Psoas muscle (tissue), 8 donors: Measurements from ENCODE around the gene B3GNT3. TPM values are rescaled to one million over a fixed set of nuclear protein-coding genes. Genes with fewer than 3 reads are reported as not detected.

ENCODE experiments used
- ATAC-seq, 4 donors: fragments of 200-7000 bp; cut with Tn5 transposase; one replicate each; pipeline ENCODE4 v1.9.1; 2020; ENCODE audit warnings: moderate library complexity in 3 of 4, mild to moderate bottlenecking in 2 of 4
- DNase-seq, 2 donors: peaks; one replicate each; pipeline ENCODE4 v3.0.0-alpha.2; 2020
- H3K27ac ChIP-seq: fragments of 200-600 bp; one replicate; pipeline ENCODE4 v1.8.0; 2022
- H3K27me3 ChIP-seq, 3 donors: fragments of 200-600 bp in 1 of 3; one replicate each; pipeline versions ENCODE4 v1.6.1 to v1.8.0; 2013 to 2022; ENCODE audit warnings: low read length in 2 of 3, mild to moderate bottlenecking in 2 of 3, moderate library complexity in 1 of 3; ENCODE audit not compliant: insufficient read depth in 3 of 3
- H3K36me3 ChIP-seq, 2 donors: fragments of 200-600 bp in 1 of 2; one replicate each; pipeline versions ENCODE4 v1.6.1 to v1.8.0; 2013 to 2022; ENCODE audit warnings: low read depth in 1 of 2, mild to moderate bottlenecking in 1 of 2, moderate library complexity in 1 of 2; ENCODE audit not compliant: insufficient read depth in 1 of 2
- H3K4me1 ChIP-seq: fragments of 200-600 bp; one replicate; pipeline ENCODE4 v1.8.0; 2022
- H3K4me3 ChIP-seq: fragments of 200-600 bp; one replicate; pipeline ENCODE4 v1.8.0; 2022; ENCODE audit warnings: mild to moderate bottlenecking
- H3K9me3 ChIP-seq: fragments of 200-600 bp; one replicate; pipeline ENCODE4 v1.8.0; 2022
- WGBS, 3 donors: extraction: QIAGEN DNeasy Blood & Tissue Kit; methylation state at CpG; one replicate each; pipeline versions ENCODE4 v1.1.6 to v1.1.7; 2013; 5-methylcytosine and 5-hydroxymethylcytosine counted together
- intact Hi-C, 2 donors: fragments of 100-400 bp; cut with DNase I; formaldehyde crosslinking; loops; one replicate each; pipeline versions ENCODE4 v1.11.0 to v1.14.2; 2022
- polyA plus RNA-seq, 3 donors: library from polyadenylated mRNA; stranded (reverse); fragments of 200-250 nt; gene quantifications; one replicate each; pipeline ENCODE4 v1.2.3, GENCODE V29; 2013
- total RNA-seq, 4 donors: library from RNA; stranded (reverse); fragmentation: NEBNext Ultra II Directional in 2 of 4; extraction: Animal tissue kit (Norgen Biotek cat#: 25700) in 2 of 4; gene quantifications; one replicate each; pipeline versions ENCODE4 v1.2.1 to v1.2.4, GENCODE V29; 2021 to 2023
- TF ChIP-seq, protein P1 (sequence below): fragments of 200-600 bp; IDR thresholded peaks from one replicate; pipeline ENCODE4 v1.8.0; 2022; ENCODE audit warnings: antibody characterized with exemption
- donor health status: healthy with polysubstance abuse.
- donor health status: DM: no; HTN: no; CAD: no; lungs with moderate emphysema.
- donor health status: Bipolar disorder and iron deficiency.
- donor health status: healthy.
- donor health status: DM: yes; HTN: yes; CAD: no.
- donor health status: DM: no; HTN: no; CAD: no.
- donor health status: DM: no; HTN: no; CAD: no.
- donor health status: DM: yes; HTN: yes; CAD: no.

Gene B3GNT3
- total and polyA plus RNA-seq, 7 donors: 0.03 to 0.38 (median 0.08) TPM; not detected in 4

DNA sequence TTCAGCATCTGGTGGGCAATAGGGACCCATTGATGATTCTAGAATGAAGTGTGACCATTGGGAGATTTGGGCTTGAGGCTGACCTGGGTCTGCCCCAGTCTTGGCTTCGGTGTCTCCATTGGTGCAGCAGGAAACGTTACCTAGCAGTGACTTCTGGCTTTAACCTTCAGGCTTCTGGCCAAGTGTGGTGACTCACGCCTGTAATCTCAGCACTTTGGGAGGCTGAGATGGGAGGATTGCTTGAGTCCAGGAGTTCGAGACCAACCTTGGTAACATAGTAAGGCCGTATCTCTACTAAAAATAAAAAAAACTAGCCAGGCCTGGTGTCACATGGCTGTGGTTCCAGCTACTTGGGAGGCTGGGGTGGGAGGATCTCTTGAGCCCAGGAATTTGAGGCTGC, 36.4 kb upstream of the B3GNT3 start:
- no peak for ATAC-seq
- Histone ChIP-seq H3K9me3 (no peaks in the 10 kb centered on the region), H3K27ac (no peak overlapping the region), H3K36me3 (no peaks in the 10 kb centered on the region), H3K27me3 (peaks cover 0 to 6% (median 4%) of the 10 kb centered on the region in 3 donors), H3K4me3 (no peak overlapping the region), H3K4me1 (no peaks in the 10 kb centered on the region)
- intact Hi-C loops: no loop called here
- TF ChIP-seq, protein P1, sequence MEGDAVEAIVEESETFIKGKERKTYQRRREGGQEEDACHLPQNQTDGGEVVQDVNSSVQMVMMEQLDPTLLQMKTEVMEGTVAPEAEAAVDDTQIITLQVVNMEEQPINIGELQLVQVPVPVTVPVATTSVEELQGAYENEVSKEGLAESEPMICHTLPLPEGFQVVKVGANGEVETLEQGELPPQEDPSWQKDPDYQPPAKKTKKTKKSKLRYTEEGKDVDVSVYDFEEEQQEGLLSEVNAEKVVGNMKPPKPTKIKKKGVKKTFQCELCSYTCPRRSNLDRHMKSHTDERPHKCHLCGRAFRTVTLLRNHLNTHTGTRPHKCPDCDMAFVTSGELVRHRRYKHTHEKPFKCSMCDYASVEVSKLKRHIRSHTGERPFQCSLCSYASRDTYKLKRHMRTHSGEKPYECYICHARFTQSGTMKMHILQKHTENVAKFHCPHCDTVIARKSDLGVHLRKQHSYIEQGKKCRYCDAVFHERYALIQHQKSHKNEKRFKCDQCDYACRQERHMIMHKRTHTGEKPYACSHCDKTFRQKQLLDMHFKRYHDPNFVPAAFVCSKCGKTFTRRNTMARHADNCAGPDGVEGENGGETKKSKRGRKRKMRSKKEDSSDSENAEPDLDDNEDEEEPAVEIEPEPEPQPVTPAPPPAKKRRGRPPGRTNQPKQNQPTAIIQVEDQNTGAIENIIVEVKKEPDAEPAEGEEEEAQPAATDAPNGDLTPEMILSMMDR: no peak
- WGBS, 3 donors: 54% methylated on average over 5 of the region's 5 CpGs
- no peak for DNase-seq

DNA sequence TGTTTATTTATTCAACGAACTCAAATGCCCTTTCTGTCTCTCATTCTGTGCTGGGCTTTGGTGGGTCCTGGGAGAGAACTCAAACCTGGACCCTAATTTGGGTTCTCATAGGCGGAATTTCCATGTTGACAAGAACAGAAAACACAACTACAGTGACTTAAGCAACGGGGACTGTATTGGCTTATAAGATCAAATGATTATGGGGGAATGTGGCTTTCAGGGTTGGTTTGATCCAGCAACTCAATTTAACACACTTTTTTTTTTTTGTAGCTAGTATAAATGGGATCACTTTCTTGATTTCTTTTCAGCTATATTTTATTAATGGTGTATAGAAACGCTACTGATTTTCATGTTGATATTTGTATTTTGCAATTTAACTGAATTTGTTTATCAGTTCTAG, 33.8 kb upstream of the B3GNT3 start:
- DNase-seq (no peak), ATAC-seq (no peak)
- Histone ChIP-seq H3K27ac (no peak overlapping the region), H3K36me3 (no peaks in the 10 kb centered on the region), H3K27me3 (peaks cover 0 to 8% (median 6%) of the 10 kb centered on the region in 3 donors), H3K9me3 (no peaks in the 10 kb centered on the region), H3K4me3 (no peak overlapping the region), H3K4me1 (no peaks in the 10 kb centered on the region)
- intact Hi-C loops: no loop called here
- TF ChIP-seq, protein P1: no peak
- WGBS, 3 donors: 77 to 85% (median 83%) methylated on average over 4 of the region's 4 CpGs

DNA sequence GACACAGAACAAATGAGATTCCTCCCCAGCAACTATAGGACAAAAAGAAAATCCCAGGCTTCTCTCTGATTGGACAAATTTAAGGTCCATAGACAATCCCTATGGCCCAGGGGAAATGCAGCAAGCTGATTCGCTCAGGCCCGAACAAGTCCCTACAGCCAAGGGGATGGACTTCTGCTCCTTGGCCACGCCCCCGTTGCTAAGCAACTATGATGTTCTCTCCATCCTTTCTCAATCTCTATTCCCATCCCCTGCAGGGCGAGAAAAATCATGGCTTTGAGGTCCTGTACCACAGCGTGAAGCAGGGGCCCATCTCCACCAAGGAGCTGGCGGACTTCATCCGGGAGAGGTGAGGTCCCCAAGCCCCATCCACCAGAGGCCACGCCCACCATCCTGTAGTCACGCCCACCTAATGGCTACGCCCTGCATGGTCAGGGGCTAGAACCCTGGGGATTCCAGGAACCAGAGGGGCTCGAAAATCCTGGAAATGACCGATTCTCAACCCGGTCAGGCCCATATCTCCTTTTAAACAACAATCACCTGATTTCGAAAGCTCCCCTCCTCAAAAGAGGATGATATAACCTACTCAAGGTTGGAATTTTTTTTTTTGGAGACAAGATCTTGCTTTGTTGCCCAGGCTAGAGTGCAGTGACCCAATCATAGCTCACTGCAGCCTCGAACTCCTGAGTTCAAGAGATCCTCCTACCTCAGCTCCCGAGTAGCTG, 32.3 kb upstream of the B3GNT3 start:
- H3K4me3 ChIP-seq: no peak overlapping the region
- no peak overlapping the region for H3K27ac ChIP-seq
- intact Hi-C loops: no loop called here
- DNase-seq (no peak), ATAC-seq (no peak)
- peaks cover 0 to 16% (median 6%) of the 10 kb centered on the region in 3 donors for H3K27me3 ChIP-seq
- no peaks in the 10 kb centered on the region for H3K9me3 ChIP-seq
- no peaks in the 10 kb centered on the region for H3K36me3 ChIP-seq
- no peaks in the 10 kb centered on the region for H3K4me1 ChIP-seq
- TF ChIP-seq, protein P1: no peak
- 40 to 53% (median 48%) methylated on average over 17 of the region's 17 CpGs for WGBS, 3 donors

DNA sequence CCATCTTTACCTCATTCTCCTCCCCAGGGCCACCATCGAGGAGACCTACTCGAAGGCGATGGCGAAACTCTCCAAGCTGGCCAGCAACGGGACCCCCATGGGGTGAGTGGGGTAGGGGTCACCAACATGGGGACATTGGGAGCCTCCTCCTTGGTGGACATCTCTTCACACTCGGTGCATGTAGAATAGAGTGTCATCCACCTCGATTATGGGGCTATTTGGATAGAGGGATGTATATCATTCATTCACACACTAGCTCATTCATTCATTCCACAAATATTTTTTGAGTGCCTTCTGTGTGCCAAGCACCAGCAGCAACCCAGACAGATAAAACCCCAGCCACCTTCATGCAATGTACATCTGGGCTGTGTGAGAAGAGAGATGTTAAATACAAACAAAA, 30.6 kb upstream of the B3GNT3 start:
- intact Hi-C loops: no loop called here
- TF ChIP-seq, protein P1: no peak
- Histone ChIP-seq H3K4me1 (no peaks in the 10 kb centered on the region), H3K27me3 (peaks cover 0 to 16% (median 3%) of the 10 kb centered on the region in 3 donors), H3K36me3 (no peaks in the 10 kb centered on the region), H3K9me3 (no peaks in the 10 kb centered on the region), H3K4me3 (no peak overlapping the region), H3K27ac (no peak overlapping the region)
- DNase-seq (no peak), ATAC-seq (no peak)
- WGBS, 3 donors: 85 to 88% (median 87%) methylated on average over 7 of the region's 7 CpGs
